Measurements from ENCODE around the gene MESP1.

GRCh38 chr15:89746386-89746780 lies 4.7 kb downstream of the MESP1 start:
- TF ChIP-seq GATA2 (IDR thresholded peaks at IDR 0.05; ENCODE audit: low read depth, low read length) (no peak), GATA3 (IDR thresholded peaks at IDR 0.05; ENCODE audit: low read depth, low read length) (no peak)
